Measurements from ENCODE around the gene NCAPH2. TPM values are rescaled to one million over a fixed set of nuclear protein-coding genes. Genes with fewer than 3 reads are reported as not detected.
"Not testable (repeated sequence)": the region's sequence is repeated elsewhere in the genome, so short reads cannot be mapped to it uniquely, and the experiment has no call there.

The NCAPH2 gene
- total and polyA plus RNA-seq, 2 experiments from 2014 or later, result 28.6 to 61.0 TPM

DNA sequence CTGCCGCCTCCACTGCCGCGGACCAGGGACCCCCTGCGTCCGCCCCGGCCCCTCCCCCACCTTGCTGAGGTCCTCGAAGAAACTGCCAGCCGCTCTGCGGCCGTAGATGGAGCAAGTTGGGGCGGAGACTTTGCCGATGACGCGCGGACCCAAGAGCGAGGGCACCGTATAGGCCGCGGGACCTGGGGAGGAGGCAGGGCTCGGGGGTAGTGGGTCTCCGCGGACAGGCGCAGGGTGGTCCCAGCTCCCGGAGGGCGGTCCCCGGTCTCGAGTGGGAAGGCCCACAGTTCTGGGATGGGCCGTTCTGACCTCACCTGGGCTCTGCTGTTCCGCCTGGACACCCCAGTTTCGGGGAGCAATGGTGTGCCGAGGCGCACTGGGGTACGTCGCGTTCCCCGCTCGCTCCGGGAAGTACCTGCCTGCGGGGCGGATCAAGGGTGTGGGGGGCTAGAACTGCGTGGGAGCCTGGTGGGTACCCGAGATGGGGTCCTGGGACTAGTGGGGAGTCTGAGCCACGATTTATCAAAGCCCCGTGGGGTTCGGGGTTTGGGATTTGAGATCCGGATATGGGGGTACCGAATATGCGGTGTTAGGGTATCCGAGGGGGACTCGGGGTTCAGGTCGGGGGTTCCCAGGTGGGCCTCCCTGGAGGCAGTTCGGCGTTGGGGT, 23.0 kb downstream of the NCAPH2 start:
- H3K27me3 ChIP-seq (replicated peaks; ENCODE audit: insufficient read depth), result no peaks in the 10 kb centered on the region
- no peaks in the 10 kb centered on the region for H3K4me1 ChIP-seq (ENCODE audit: insufficient read depth)
- peak overlapping the region; percentile 81 for H3K4me2 ChIP-seq (ENCODE audit: unreplicated experiment)
- TF ChIP-seq EZH2 (IDR thresholded peaks at IDR 0.05; ENCODE audit: insufficient read depth, poor library complexity, severe bottlenecking) (no peak), EZH2phosphoT487 (IDR thresholded peaks at IDR 0.05; ENCODE audit: insufficient read depth, low read depth) (no peak)
- peaks cover 21% of the 10 kb centered on the region for H3F3A ChIP-seq (ENCODE audit: insufficient read depth)
- peak overlapping the region; percentile 54 for H2AFZ ChIP-seq
- peak overlapping the region; percentile 55 for H3K27ac ChIP-seq
- 8 to 10% methylated on average over 33 to 46 of the region's 53 CpGs for WGBS, 2 experiments (ENCODE audit: low coverage in 1 of 2, low lambda C conversion rate in 2 of 2, missing lambda C conversion rate in 2 of 2)
- peak overlapping the region; percentile 95 for H3K9ac ChIP-seq
- H3K36me3 ChIP-seq (ENCODE audit: low read depth), result no peaks in the 10 kb centered on the region
- H3K79me2 ChIP-seq (ENCODE audit: insufficient read depth), result no peaks in the 10 kb centered on the region
- no peaks in the 10 kb centered on the region for H3K9me3 ChIP-seq (ENCODE audit: low read depth)
- in situ Hi-C loops (cut with MboI), result no loop called here
- no peaks in the 10 kb centered on the region for H4K20me1 ChIP-seq (ENCODE audit: insufficient read depth)
- peak overlapping the region; percentile 81 for H3K4me3 ChIP-seq
- peak; percentile 94 for DNase-seq
- no peaks in the 10 kb centered on the region for H3K9me2 ChIP-seq (ENCODE audit: insufficient read depth)

DNA sequence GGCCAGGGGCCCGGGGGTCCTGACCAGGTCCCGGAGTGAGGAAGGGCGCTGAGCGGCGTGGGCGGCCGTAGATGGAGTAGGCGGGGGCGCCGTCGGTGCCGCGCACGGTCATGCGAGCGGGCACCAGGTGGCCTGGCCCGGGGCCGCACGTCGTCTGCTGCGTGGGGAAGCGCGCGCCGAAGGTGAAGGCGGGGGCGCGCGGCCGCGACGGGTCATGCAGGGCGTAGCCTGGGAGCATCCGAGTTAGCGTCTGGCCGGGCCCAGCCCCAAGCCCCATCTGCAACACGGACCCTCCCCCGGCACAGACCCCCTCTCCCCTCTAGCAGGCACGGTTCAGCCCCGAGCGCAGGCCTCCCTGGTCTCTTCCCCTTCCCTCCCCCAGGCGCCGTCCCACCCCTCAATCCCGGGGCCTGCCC, 23.5 kb downstream of the NCAPH2 start:
- H4K20me1 ChIP-seq (ENCODE audit: insufficient read depth), result no peaks in the 10 kb centered on the region
- TF ChIP-seq EZH2 (IDR thresholded peaks at IDR 0.05; ENCODE audit: insufficient read depth, poor library complexity, severe bottlenecking), result no peak
- no peak for TF ChIP-seq EZH2phosphoT487 (IDR thresholded peaks at IDR 0.05; ENCODE audit: insufficient read depth, low read depth)
- peak overlapping the region; percentile 55 for H3K27ac ChIP-seq
- no peaks in the 10 kb centered on the region for H3K36me3 ChIP-seq (ENCODE audit: low read depth)
- no peaks in the 10 kb centered on the region for H3K27me3 ChIP-seq (replicated peaks; ENCODE audit: insufficient read depth)
- H3F3A ChIP-seq (ENCODE audit: insufficient read depth), result peaks cover 21% of the 10 kb centered on the region
- H3K4me1 ChIP-seq (ENCODE audit: insufficient read depth), result no peaks in the 10 kb centered on the region
- no peaks in the 10 kb centered on the region for H3K79me2 ChIP-seq (ENCODE audit: insufficient read depth)
- peak overlapping the region; percentile 81 for H3K4me2 ChIP-seq (ENCODE audit: unreplicated experiment)
- 2 to 5% methylated on average over 16 to 24 of the region's 44 CpGs for WGBS, 2 experiments (ENCODE audit: low coverage in 1 of 2, low lambda C conversion rate in 2 of 2, missing lambda C conversion rate in 2 of 2)
- in situ Hi-C loops (cut with MboI), result no loop called here
- peak overlapping the region; percentile 81 for H3K4me3 ChIP-seq
- peak; percentile 71 for DNase-seq
- H3K9me3 ChIP-seq (ENCODE audit: low read depth), result no peaks in the 10 kb centered on the region
- peak overlapping the region; percentile 95 for H3K9ac ChIP-seq
- no peaks in the 10 kb centered on the region for H3K9me2 ChIP-seq (ENCODE audit: insufficient read depth)
- H2AFZ ChIP-seq, result peak overlapping the region; percentile 54

DNA sequence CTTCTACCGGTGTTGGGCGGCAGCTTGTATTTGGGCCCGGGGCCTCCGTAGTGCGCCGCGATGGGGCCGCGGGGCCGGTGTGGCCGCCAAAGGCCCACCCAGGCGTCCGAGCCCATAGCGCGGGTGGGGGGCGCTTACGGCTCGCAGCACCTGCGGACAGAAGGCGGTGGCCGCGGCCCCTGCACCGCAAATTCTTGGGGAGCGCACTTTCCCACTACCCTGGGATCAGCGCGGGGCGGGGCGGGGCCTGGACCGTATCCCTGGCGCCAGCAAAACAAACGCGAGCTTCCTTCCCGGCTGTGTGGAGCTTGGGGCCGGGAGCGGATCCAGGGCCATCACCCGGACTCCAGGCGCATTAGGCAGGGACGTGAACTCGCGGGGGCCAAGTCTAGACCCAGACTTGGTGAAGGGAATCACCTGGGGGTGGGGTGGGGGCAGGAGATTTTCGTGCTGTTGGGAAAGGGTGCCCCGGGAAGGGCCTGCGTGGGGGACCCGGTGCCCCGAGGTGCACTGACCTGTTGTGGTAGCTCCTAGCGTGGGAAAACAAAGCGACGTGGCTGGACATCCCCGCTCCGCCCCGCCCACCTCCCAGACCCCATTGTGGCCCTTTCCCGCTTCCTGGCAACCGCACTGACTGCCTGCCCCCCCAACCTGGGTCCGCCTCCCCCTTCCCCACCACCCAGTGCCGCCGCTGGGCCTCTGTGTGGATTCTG, 24.1 kb downstream of the NCAPH2 start:
- H3K9me2 ChIP-seq (ENCODE audit: insufficient read depth), result no peaks in the 10 kb centered on the region
- H3F3A ChIP-seq (ENCODE audit: insufficient read depth), result peaks cover 21% of the 10 kb centered on the region
- in situ Hi-C loops (cut with MboI), result no loop called here
- H2AFZ ChIP-seq, result peak overlapping the region; percentile 54
- no peaks in the 10 kb centered on the region for H4K20me1 ChIP-seq (ENCODE audit: insufficient read depth)
- TF ChIP-seq EZH2 (IDR thresholded peaks at IDR 0.05; ENCODE audit: insufficient read depth, poor library complexity, severe bottlenecking) (no peak), EZH2phosphoT487 (IDR thresholded peaks at IDR 0.05; ENCODE audit: insufficient read depth, low read depth) (no peak)
- no peaks in the 10 kb centered on the region for H3K79me2 ChIP-seq (ENCODE audit: insufficient read depth)
- no peaks in the 10 kb centered on the region for H3K36me3 ChIP-seq (ENCODE audit: low read depth)
- H3K4me2 ChIP-seq (ENCODE audit: unreplicated experiment), result peak overlapping the region; percentile 81
- no peaks in the 10 kb centered on the region for H3K27me3 ChIP-seq (replicated peaks; ENCODE audit: insufficient read depth)
- 6 to 10% methylated on average over 45 to 56 of the region's 56 CpGs for WGBS, 2 experiments (ENCODE audit: low coverage in 1 of 2, low lambda C conversion rate in 2 of 2, missing lambda C conversion rate in 2 of 2)
- peak overlapping the region; percentile 55 for H3K27ac ChIP-seq
- no peaks in the 10 kb centered on the region for H3K4me1 ChIP-seq (ENCODE audit: insufficient read depth)
- H3K4me3 ChIP-seq, result peak overlapping the region; percentile 81
- peak overlapping the region; percentile 95 for H3K9ac ChIP-seq
- peak; percentile 88 for DNase-seq
- no peaks in the 10 kb centered on the region for H3K9me3 ChIP-seq (ENCODE audit: low read depth)

GRCh38 chr22:50532824-50533796, 25.1 kb downstream of the NCAPH2 start:
- Histone ChIP-seq H3F3A (ENCODE audit: insufficient read depth) (peaks cover 18% of the 10 kb centered on the region), H3K36me3 (ENCODE audit: low read depth) (no peaks in the 10 kb centered on the region), H3K4me1 (ENCODE audit: insufficient read depth) (peaks cover 3% of the 10 kb centered on the region; the same call in 1 of the 2 replicates), H3K9me2 (ENCODE audit: insufficient read depth) (no peaks in the 10 kb centered on the region), H3K4me2 (ENCODE audit: unreplicated experiment) (no peak overlapping the region), H3K27me3 (replicated peaks; ENCODE audit: insufficient read depth) (no peaks in the 10 kb centered on the region), H4K20me1 (ENCODE audit: insufficient read depth) (no peaks in the 10 kb centered on the region), H3K9me3 (ENCODE audit: low read depth) (no peaks in the 10 kb centered on the region), H3K9ac (peak overlapping the region; percentile 95), H3K79me2 (ENCODE audit: insufficient read depth) (no peaks in the 10 kb centered on the region), H2AFZ (no peak overlapping the region), H3K4me3 (no peak overlapping the region), H3K27ac (peak overlapping the region; percentile 55; the same call in 1 of the 2 replicates)
- WGBS, 2 experiments (ENCODE audit: low coverage in 1 of 2, low lambda C conversion rate in 2 of 2, missing lambda C conversion rate in 2 of 2), result 81 to 83% methylated on average over 19 of the region's 19 CpGs
- TF ChIP-seq EZH2phosphoT487 (IDR thresholded peaks at IDR 0.05; ENCODE audit: insufficient read depth, low read depth), result no peak
- no peak for TF ChIP-seq EZH2 (IDR thresholded peaks at IDR 0.05; ENCODE audit: insufficient read depth, poor library complexity, severe bottlenecking)
- no peak for DNase-seq
- in situ Hi-C loops (cut with MboI), result no loop called here

DNA sequence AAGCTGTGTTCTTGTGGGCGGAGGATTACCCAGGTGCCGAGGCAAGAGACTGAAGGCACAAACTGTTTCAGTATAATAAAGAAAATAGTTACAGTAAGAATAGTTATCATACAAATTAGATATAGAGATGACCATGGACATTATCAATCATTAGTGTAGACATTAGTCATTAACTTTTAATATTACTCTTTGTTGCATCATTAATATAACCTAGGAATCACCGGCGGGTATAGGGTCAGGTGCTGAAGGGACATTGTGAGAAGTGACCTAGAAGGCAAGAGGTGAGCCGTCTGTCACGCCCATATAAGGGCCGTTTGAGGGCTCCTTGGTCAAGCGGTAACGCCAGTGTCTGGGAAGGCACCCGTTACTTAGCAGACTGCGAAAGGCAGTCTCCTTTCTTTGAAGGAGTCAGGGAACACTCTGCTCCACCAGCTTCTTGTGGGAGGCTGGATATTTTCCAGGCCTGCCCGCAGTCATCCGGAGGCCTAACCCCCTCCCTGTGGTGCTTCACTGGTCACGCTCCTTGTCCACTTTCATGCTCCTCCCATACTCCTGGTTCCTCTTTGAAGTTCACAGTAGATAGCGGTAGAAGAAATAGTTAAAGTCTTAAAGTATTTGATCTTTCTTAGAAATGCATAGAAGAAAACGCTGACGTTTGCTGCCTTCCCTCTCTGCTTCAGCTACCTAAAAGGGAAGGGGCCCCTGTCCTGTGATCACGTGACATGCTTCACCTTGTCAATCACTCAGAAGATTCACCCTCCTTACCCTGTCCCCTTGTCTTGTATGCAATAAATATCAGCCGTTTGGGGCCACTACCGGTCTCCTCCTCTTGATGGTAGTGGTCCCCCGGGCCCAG, 26.1 kb downstream of the NCAPH2 start:
- H3K9ac ChIP-seq; H3K27ac ChIP-seq; H2AFZ ChIP-seq; H3K9me2 ChIP-seq (ENCODE audit: insufficient read depth); H3K9me3 ChIP-seq (ENCODE audit: low read depth); H3K79me2 ChIP-seq (ENCODE audit: insufficient read depth); H3K27me3 ChIP-seq (replicated peaks; ENCODE audit: insufficient read depth); in situ Hi-C loops (cut with MboI); H4K20me1 ChIP-seq (ENCODE audit: insufficient read depth); H3K4me3 ChIP-seq; H3K4me2 ChIP-seq (ENCODE audit: unreplicated experiment); H3K36me3 ChIP-seq (ENCODE audit: low read depth): not testable (repeated sequence)
- peak; percentile 10 for DNase-seq
- Histone ChIP-seq H3F3A (ENCODE audit: insufficient read depth) (peaks cover 14% of the 10 kb centered on the region), H3K4me1 (ENCODE audit: insufficient read depth) (peaks cover 11% of the 10 kb centered on the region)
- 68 to 69% methylated on average over 21 of the region's 21 CpGs for WGBS, 2 experiments (ENCODE audit: low coverage in 1 of 2, low lambda C conversion rate in 2 of 2, missing lambda C conversion rate in 2 of 2)

All from GM23248 (cell line).